CD14-positive monocyte (primary cell): ENCODE results near the gene EPOP. TPM values are rescaled to one million over a fixed set of nuclear protein-coding genes. Genes with fewer than 3 reads are reported as not detected.
A peak's percentile ranks its signal among the peaks of the same experiment; 100 is the strongest.

Experiments used
- DNase-seq, 3 donors: peaks; one replicate each; pipeline ENCODE4 v3.0.0-alpha.2; 2011 to 2022
- H2AFZ ChIP-seq: 2 replicates; pipeline ENCODE4 v1.6.0; 2012; ENCODE audit warnings: mild to moderate bottlenecking, low read depth, low read length, inconsistent platforms; ENCODE audit not compliant: insufficient read depth, poor library complexity, severe bottlenecking
- H3K27ac ChIP-seq, 2 donors: 1 replicate in 1 of 2; 2 replicates in 1 of 2; pipeline ENCODE4 v1.5.1; 2012 to 2013; ENCODE audit warnings: low read length in 2 of 2, control low read depth in 1 of 2, inconsistent platforms in 1 of 2, low read depth in 1 of 2, mild to moderate bottlenecking in 1 of 2
- H3K27me3 ChIP-seq, 2 donors: one replicate each; pipeline versions ENCODE4 v1.6.0 to v1.6.1; 2011 to 2013; ENCODE audit warnings: low read length in 2 of 2; ENCODE audit not compliant: control insufficient read depth in 2 of 2, insufficient read depth in 2 of 2
- H3K36me3 ChIP-seq, 2 donors: replicated peaks in 1 of 2; 1 replicate in 1 of 2; 2 replicates in 1 of 2; pipeline versions ENCODE4 v1.5.1 to v1.6.1; 2012 to 2013; ENCODE audit warnings: low read length in 2 of 2, control low read depth in 1 of 2, inconsistent platforms in 1 of 2, mild to moderate bottlenecking in 1 of 2; ENCODE audit not compliant: insufficient read depth in 2 of 2, control insufficient read depth in 1 of 2
- H3K4me1 ChIP-seq, 2 donors: 1 replicate in 1 of 2; 2 replicates in 1 of 2; pipeline versions ENCODE4 v1.5.1 to v1.6.1; 2012 to 2013; ENCODE audit warnings: low read length in 2 of 2, control low read depth in 1 of 2, inconsistent platforms in 1 of 2, mild to moderate bottlenecking in 1 of 2, moderate library complexity in 1 of 2; ENCODE audit not compliant: insufficient read depth in 2 of 2, control insufficient read depth in 1 of 2
- H3K4me2 ChIP-seq: replicated peaks from 2 replicates; pipeline ENCODE3; 2012; ENCODE audit warnings: low read length, moderate library complexity, mild to moderate bottlenecking; ENCODE audit not compliant: poor library complexity, severe bottlenecking; ENCODE audit errors: extremely low read depth
- H3K4me3 ChIP-seq, 3 experiments: fragments of 200-600 bp in 1 of 3; sonication (generic) in 1 of 3; replicated peaks in 1 of 3; 1 replicate in 2 of 3; 2 replicates in 1 of 3; pipeline ENCODE4 v1.5.1; 2011 to 2013; ENCODE audit warnings: low read length in 3 of 3, mild to moderate bottlenecking in 3 of 3, control low read depth in 2 of 3, low read depth in 2 of 3, inconsistent platforms in 1 of 3, moderate library complexity in 1 of 3
- H3K79me2 ChIP-seq: 2 replicates; pipeline ENCODE4 v1.6.0; 2012; ENCODE audit warnings: mild to moderate bottlenecking, control low read depth, inconsistent platforms, low read length, moderate library complexity; ENCODE audit not compliant: insufficient read depth
- H3K9ac ChIP-seq: 2 replicates; pipeline ENCODE4 v1.6.0; 2017; ENCODE audit warnings: low read length, mild to moderate bottlenecking; ENCODE audit not compliant: insufficient read depth, poor library complexity, severe bottlenecking
- H3K9me3 ChIP-seq, 2 donors: replicated peaks in 1 of 2; 1 replicate in 1 of 2; 2 replicates in 1 of 2; pipeline versions ENCODE4 v1.5.1 to v1.6.1; 2012 to 2013; ENCODE audit warnings: low read length in 2 of 2, control low read depth in 1 of 2; ENCODE audit not compliant: control insufficient read depth in 1 of 2, insufficient read depth in 1 of 2
- H4K20me1 ChIP-seq: 2 replicates; pipeline ENCODE4 v1.6.0; 2012; ENCODE audit warnings: mild to moderate bottlenecking, low read length, control low read depth, moderate library complexity; ENCODE audit not compliant: insufficient read depth
- H3K27ac Mint-ChIP-seq, 7 donors: one replicate each; pipeline ENCODE4 v1.8.0; 2020; ENCODE audit warnings: mild to moderate bottlenecking in 7 of 7, mixed read lengths in 7 of 7, moderate library complexity in 6 of 7, inconsistent platforms in 2 of 7
- H3K27me3 Mint-ChIP-seq, 3 donors: one replicate each; pipeline ENCODE4 v1.8.0; 2021 to 2022; ENCODE audit warnings: low read depth in 3 of 3, mild to moderate bottlenecking in 3 of 3, mixed read lengths in 3 of 3, moderate library complexity in 3 of 3, inconsistent platforms in 1 of 3
- H3K36me3 Mint-ChIP-seq, 2 donors: one replicate each; pipeline ENCODE4 v1.8.0; 2020; ENCODE audit warnings: mixed read lengths in 2 of 2, inconsistent platforms in 1 of 2, mild to moderate bottlenecking in 1 of 2
- H3K4me1 Mint-ChIP-seq: one replicate; pipeline ENCODE4 v1.8.0; 2020; ENCODE audit warnings: mild to moderate bottlenecking, mixed read lengths
- H3K4me3 Mint-ChIP-seq, 2 donors: one replicate each; pipeline ENCODE4 v1.8.0; 2020; ENCODE audit warnings: mild to moderate bottlenecking in 2 of 2, mixed read lengths in 2 of 2, moderate library complexity in 1 of 2
- H3K9me3 Mint-ChIP-seq, 7 donors: one replicate each; pipeline ENCODE4 v1.8.0; 2020 to 2022; ENCODE audit warnings: mixed read lengths in 7 of 7, mild to moderate bottlenecking in 6 of 7, moderate library complexity in 6 of 7, inconsistent platforms in 2 of 7
- WGBS: methylation state at CpG from one replicate; pipeline ENCODE4 v1.1.5; 2013; ENCODE audit warnings: missing lambda C conversion rate; ENCODE audit not compliant: insufficient coverage; 5-methylcytosine and 5-hydroxymethylcytosine counted together
- intact Hi-C, 2 donors: fragments of 100-400 bp; cut with micrococcal nuclease; formaldehyde crosslinking; loops; one replicate each; pipeline versions ENCODE4 v1.15.0 to v1.15.1; 2023
- polyA plus RNA-seq, 3 donors: library from polyadenylated mRNA; depleted of rRNA in 1 of 3; unstranded in 2 of 3; stranded (reverse) in 1 of 3; fragments of 300-500 nt in 2 of 3; fragments of >200 nt in 1 of 3; fragmentation: Illumina TruSeq in 2 of 3; gene quantifications; 1 replicate in 2 of 3; 2 replicates in 1 of 3; pipeline ENCODE4 v1.2.3, GENCODE V29; 2012 to 2021
- TF ChIP-seq, protein P1 (sequence below): fragments of 200-600 bp; IDR thresholded peaks from one replicate; pipeline ENCODE4 v1.8.0; 2022; ENCODE audit warnings: antibody characterized with exemption, mild to moderate bottlenecking

The EPOP gene
- polyA plus RNA-seq, 3 donors = 0.63 TPM; not detected in 2

DNA sequence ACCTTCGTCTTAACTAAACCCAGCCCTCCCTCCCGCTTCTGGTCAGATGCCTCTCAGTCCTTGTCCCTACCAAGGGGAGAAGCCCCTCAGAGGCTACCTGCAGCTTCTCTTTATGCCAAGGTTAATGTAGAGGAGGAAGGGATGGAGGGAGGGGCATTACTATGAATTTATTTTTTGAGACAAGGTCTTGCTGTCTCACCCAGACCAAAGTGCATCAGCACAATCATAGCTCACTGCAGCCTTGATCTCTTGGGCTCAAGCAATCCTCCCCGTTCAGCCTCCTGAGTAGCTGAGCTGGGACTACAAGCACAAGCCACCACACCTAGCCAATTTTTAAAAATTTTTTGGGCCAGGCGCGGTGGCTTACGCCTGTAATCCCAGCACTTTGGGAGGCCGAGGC, 15.3 kb downstream of the EPOP start:
- Histone ChIP-seq H3K4me2 (no peak overlapping the region), H3K27me3 (peaks cover 2 to 25% of the 10 kb centered on the region in 2 donors), H3K9ac (no peak overlapping the region), H4K20me1 (no peaks in the 10 kb centered on the region), H3K4me3 (no peak overlapping the region), H3K79me2 (no peaks in the 10 kb centered on the region), H3K36me3 (no peaks in the 10 kb centered on the region), H3K27ac (no peak overlapping the region), H3K4me1 (peaks cover 5 to 7% of the 10 kb centered on the region in 2 donors), H2AFZ (no peak overlapping the region), H3K9me3 (no peaks in the 10 kb centered on the region)
- no peak for DNase-seq
- H3K4me1 Mint-ChIP-seq = peaks cover 21% of the 10 kb centered on the region
- TF ChIP-seq, protein P1, sequence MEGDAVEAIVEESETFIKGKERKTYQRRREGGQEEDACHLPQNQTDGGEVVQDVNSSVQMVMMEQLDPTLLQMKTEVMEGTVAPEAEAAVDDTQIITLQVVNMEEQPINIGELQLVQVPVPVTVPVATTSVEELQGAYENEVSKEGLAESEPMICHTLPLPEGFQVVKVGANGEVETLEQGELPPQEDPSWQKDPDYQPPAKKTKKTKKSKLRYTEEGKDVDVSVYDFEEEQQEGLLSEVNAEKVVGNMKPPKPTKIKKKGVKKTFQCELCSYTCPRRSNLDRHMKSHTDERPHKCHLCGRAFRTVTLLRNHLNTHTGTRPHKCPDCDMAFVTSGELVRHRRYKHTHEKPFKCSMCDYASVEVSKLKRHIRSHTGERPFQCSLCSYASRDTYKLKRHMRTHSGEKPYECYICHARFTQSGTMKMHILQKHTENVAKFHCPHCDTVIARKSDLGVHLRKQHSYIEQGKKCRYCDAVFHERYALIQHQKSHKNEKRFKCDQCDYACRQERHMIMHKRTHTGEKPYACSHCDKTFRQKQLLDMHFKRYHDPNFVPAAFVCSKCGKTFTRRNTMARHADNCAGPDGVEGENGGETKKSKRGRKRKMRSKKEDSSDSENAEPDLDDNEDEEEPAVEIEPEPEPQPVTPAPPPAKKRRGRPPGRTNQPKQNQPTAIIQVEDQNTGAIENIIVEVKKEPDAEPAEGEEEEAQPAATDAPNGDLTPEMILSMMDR = no peak
- H3K4me3 Mint-ChIP-seq = no peak overlapping the region
- WGBS = no CpG with 5 or more reads among the region's 7 CpGs
- peaks cover 30 to 62% (median 42%) of the 10 kb centered on the region in 3 donors for H3K27me3 Mint-ChIP-seq
- no peaks in the 10 kb centered on the region for H3K36me3 Mint-ChIP-seq
- no peak overlapping the region for H3K27ac Mint-ChIP-seq
- intact Hi-C loops = no loop called here
- H3K9me3 Mint-ChIP-seq = peaks cover 0 to 3% (median 0%) of the 10 kb centered on the region in 7 donors

DNA sequence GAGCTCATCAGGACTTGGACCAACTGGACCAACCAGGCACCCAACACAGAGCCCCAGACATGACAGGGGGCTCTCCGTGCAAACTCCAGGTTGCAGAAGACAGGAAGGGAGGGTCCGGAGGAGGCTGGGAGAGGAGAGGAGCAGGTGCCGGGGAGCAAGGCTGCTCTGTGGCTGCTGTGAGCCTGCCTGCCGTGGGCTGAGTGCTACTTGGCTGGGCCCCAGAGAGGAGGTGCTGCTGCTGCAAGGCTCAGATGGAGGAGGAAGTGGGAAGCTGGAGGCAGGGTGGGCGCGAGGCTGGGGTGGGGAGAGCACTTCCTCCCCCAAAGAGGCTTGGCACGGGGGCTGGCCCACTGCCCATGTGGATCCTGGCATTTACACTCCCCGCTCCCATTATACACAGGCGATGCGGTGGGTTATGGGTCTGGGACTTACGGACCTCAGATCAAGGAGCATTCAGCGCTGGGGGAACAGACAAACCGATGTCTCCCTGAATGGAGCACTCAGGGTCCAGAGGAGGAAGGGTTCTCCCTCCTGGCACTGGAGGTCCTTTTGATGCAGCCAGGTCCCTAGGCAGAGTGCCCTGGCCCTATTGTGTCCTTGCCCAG, 15.9 kb downstream of the EPOP start:
- Histone ChIP-seq H3K9ac (no peak overlapping the region), H3K9me3 (no peaks in the 10 kb centered on the region), H3K4me2 (no peak overlapping the region), H3K4me3 (no peak overlapping the region), H3K36me3 (no peaks in the 10 kb centered on the region), H3K79me2 (no peaks in the 10 kb centered on the region), H3K27ac (no peak overlapping the region), H3K4me1 (peaks cover 5 to 7% of the 10 kb centered on the region in 2 donors), H4K20me1 (no peaks in the 10 kb centered on the region), H2AFZ (no peak overlapping the region), H3K27me3 (peaks cover 6 to 30% of the 10 kb centered on the region in 2 donors)
- Mint-ChIP-seq H3K27ac (no peak overlapping the region), H3K27me3 (peaks cover 36 to 62% (median 45%) of the 10 kb centered on the region in 3 donors), H3K4me3 (peak overlapping the region in 1 of 2 donors; percentile 46), H3K9me3 (peaks cover 0 to 3% (median 0%) of the 10 kb centered on the region in 7 donors), H3K36me3 (no peaks in the 10 kb centered on the region), H3K4me1 (peaks cover 21% of the 10 kb centered on the region)
- DNase-seq = no peak
- intact Hi-C loops = no loop called here
- TF ChIP-seq, protein P1 = no peak
- 9% methylated on average over 7 of the region's 13 CpGs for WGBS
